ENCODE results near the gene SMYD3.

Gene SMYD3

DNA sequence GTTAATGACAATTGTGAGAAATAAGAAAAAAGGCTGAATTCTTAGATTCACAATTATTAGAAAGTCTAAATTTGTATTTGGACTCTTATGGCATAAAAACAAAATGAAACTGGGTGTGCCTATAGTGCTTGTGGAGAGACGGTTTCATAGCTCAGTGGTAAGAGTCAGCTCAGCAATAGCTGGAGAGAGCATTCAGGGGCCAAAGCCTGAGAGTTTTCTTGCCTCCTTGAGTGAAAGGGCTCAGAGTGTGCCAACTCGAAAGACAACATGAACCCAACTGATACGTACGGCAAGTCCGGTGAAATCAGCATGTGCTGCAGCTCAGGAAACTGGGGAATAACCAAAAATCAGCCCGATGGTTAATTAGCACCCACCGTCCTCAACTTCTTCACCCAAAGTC lies 577.9 kb downstream of the SMYD3 start:
- Histone ChIP-seq H3K27ac (no peak overlapping the region), H3K27me3 (replicated peaks) (no peaks in the 10 kb centered on the region), H3K4me3 (ENCODE audit: low read depth, low read length) (no peak overlapping the region), H3K36me3 (replicated peaks) (no peaks in the 10 kb centered on the region)
- in situ Hi-C loops (cut with HindIII; ENCODE audit: low pct_ligation_motif_present, low sequenced_read_pairs) = no loop called here
- no peak for DNase-seq
- TF ChIP-seq, protein P1, sequence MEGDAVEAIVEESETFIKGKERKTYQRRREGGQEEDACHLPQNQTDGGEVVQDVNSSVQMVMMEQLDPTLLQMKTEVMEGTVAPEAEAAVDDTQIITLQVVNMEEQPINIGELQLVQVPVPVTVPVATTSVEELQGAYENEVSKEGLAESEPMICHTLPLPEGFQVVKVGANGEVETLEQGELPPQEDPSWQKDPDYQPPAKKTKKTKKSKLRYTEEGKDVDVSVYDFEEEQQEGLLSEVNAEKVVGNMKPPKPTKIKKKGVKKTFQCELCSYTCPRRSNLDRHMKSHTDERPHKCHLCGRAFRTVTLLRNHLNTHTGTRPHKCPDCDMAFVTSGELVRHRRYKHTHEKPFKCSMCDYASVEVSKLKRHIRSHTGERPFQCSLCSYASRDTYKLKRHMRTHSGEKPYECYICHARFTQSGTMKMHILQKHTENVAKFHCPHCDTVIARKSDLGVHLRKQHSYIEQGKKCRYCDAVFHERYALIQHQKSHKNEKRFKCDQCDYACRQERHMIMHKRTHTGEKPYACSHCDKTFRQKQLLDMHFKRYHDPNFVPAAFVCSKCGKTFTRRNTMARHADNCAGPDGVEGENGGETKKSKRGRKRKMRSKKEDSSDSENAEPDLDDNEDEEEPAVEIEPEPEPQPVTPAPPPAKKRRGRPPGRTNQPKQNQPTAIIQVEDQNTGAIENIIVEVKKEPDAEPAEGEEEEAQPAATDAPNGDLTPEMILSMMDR (IDR thresholded peaks at IDR 0.05; ENCODE audit: low read depth, low read length, missing control alignments) = no peak

DNA sequence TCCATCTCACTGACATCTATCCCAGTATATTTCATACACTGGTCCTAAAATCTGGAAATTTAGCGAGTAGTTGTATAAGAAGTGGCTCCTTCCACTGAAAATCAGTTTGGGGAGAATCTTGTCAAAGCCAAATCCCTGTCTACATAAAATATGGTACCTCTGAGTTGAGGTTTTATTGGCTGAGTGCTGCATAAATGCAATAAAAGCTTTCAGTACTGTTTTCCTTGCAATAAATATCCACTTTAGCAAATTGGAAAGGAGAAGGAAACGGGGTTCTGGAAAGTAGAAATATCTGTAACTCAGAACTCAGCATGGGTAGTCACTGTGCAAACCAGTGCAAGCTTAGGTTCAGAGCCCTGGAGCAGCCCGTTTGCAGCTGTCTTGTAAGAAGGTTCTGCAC lies 580.2 kb downstream of the SMYD3 start:
- TF ChIP-seq, protein P1 (IDR thresholded peaks at IDR 0.05; ENCODE audit: low read depth, low read length, missing control alignments) = no peak
- no peak overlapping the region for H3K27ac ChIP-seq
- no peaks in the 10 kb centered on the region for H3K27me3 ChIP-seq (replicated peaks)
- no peak overlapping the region for H3K4me3 ChIP-seq (ENCODE audit: low read depth, low read length)
- DNase-seq = no peak
- H3K36me3 ChIP-seq (replicated peaks) = no peaks in the 10 kb centered on the region
- in situ Hi-C loops (cut with HindIII; ENCODE audit: low pct_ligation_motif_present, low sequenced_read_pairs) = no loop called here

DNA sequence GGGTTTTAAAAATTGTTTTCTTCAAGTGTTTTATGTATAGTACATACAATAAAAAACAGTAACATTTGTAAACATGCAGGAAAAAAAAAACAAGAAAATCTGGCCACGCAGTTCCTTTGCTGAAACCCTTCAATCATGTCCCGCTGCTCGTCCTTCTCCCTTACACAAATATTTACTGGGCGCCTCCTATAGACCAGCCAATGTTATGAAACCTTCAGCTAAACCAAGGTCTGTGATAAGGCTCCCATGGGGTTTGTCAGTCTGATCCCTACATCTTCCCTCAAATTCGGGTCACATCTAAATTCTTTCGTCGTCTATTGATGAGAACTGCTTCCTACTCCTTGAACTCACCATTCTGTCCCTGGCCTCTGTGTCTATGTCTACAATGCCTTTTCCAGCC lies 583.9 kb downstream of the SMYD3 start:
- H3K27me3 ChIP-seq (replicated peaks) = no peaks in the 10 kb centered on the region
- H3K27ac ChIP-seq = no peak overlapping the region
- TF ChIP-seq, protein P1 (IDR thresholded peaks at IDR 0.05; ENCODE audit: low read depth, low read length, missing control alignments) = no peak
- no peaks in the 10 kb centered on the region for H3K36me3 ChIP-seq (replicated peaks)
- in situ Hi-C loops (cut with HindIII; ENCODE audit: low pct_ligation_motif_present, low sequenced_read_pairs) = no loop called here
- DNase-seq = no peak
- no peak overlapping the region for H3K4me3 ChIP-seq (ENCODE audit: low read depth, low read length)

DNA sequence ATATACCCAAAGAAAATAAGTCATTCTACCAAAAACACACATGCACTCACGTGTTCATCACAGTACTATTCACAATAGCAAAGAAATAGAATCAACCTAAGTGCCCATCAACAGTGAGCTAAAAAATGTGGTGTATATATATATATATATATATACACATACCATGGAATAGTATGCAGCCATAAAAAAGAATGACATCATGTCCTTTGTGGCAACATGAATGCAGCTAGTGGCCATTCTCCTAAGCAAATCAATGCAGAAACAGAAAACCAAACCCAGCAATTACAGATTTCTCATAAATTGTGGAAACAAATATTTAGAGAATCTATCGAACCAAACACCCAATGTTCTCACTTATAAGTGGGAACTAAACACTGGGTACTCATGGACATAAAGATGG lies 585.7 kb downstream of the SMYD3 start:
- no peaks in the 10 kb centered on the region for H3K27me3 ChIP-seq (replicated peaks)
- no peak for DNase-seq
- no peak overlapping the region for H3K27ac ChIP-seq
- H3K4me3 ChIP-seq (ENCODE audit: low read depth, low read length) = no peak overlapping the region
- H3K36me3 ChIP-seq (replicated peaks) = no peaks in the 10 kb centered on the region
- in situ Hi-C loops (cut with HindIII; ENCODE audit: low pct_ligation_motif_present, low sequenced_read_pairs) = no loop called here
- TF ChIP-seq, protein P1 (IDR thresholded peaks at IDR 0.05; ENCODE audit: low read depth, low read length, missing control alignments) = no peak

DNA sequence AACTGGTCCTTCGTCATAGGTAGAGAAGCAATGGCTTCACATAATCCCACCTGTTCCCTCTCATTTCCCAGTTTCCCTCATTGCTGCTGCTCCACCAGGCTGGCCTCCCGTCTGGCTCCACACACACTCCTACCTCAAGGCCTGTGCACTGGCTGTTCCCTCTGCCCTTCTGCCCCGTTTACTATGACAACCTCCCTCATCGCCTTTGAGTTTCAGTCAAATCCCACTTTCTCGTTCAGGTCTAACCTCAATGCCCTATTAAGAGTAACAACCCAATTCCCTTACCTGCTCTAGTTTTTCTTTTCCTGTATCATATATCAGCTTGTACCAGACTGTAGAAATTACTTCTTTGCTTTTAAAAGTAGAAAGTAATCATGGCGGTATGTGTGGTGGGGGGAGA lies 589.7 kb downstream of the SMYD3 start:
- H3K27ac ChIP-seq = no peak overlapping the region
- no peak for DNase-seq
- TF ChIP-seq, protein P1 (IDR thresholded peaks at IDR 0.05; ENCODE audit: low read depth, low read length, missing control alignments) = no peak
- no peaks in the 10 kb centered on the region for H3K36me3 ChIP-seq (replicated peaks)
- no peaks in the 10 kb centered on the region for H3K27me3 ChIP-seq (replicated peaks)
- H3K4me3 ChIP-seq (ENCODE audit: low read depth, low read length) = no peak overlapping the region
- in situ Hi-C loops (cut with HindIII; ENCODE audit: low pct_ligation_motif_present, low sequenced_read_pairs) = no loop called here

DNA sequence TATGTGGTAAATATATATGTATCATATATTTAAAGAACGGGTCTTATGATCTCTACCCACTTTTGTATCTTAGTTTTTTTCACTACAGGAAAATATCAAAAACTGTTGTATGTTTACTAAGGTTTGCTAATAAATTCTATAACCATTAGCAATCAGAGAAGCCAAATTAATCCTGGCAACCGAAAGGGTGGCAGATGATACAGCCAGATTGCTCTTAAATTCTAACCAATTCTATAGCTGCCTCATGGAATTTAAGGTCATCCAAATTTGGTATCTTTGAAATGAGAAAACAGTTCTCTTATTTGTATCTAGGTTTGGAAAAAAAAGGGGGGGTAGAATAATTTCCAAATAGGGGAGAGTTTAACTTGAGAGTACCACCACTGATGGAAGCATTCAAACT lies 591.2 kb downstream of the SMYD3 start:
- Histone ChIP-seq H3K27ac (no peak overlapping the region), H3K27me3 (replicated peaks) (no peaks in the 10 kb centered on the region), H3K4me3 (ENCODE audit: low read depth, low read length) (no peak overlapping the region), H3K36me3 (replicated peaks) (no peaks in the 10 kb centered on the region)
- TF ChIP-seq, protein P1 (IDR thresholded peaks at IDR 0.05; ENCODE audit: low read depth, low read length, missing control alignments) = no peak
- in situ Hi-C loops (cut with HindIII; ENCODE audit: low pct_ligation_motif_present, low sequenced_read_pairs) = no loop called here
- no peak for DNase-seq
